H1 (cell line): Measurements from ENCODE around the gene PPP2R2C. TPM values are rescaled to one million over a fixed set of nuclear protein-coding genes. Genes with fewer than 3 reads are reported as not detected.

Source experiments
- TAF1 ChIP-seq: IDR thresholded peaks from 2 replicates; pipeline ENCODE4 v1.6.1; 2011; ENCODE audit warnings: mild to moderate bottlenecking, low read depth, low read length
- polyA plus RNA-seq, 7 experiments: library from polyadenylated mRNA; depleted of rRNA in 3 of 7; stranded (reverse) in 5 of 7; unstranded in 2 of 7; fragments of >200 nt in 5 of 7; fragments of 200-250 nt in 2 of 7; gene quantifications; 1 replicate in 5 of 7; 2 replicates in 1 of 7; 4 replicates in 1 of 7; pipeline versions ENCODE4 v1.2.1 to v1.2.3, GENCODE V29; 2011 to 2013; ENCODE audit warnings: missing spikeins in 2 of 7, mixed read lengths in 2 of 7
- total RNA-seq: library from RNA; stranded (reverse); fragmentation: NEBNext Ultra II Directional; extraction: Animal tissue kit (Norgen Biotek cat#: 25700); gene quantifications from 2 replicates; pipeline ENCODE4 v1.2.1, GENCODE V29; 2021

PPP2R2C gene
- total and polyA plus RNA-seq, 2 of the 8 experiments (the other 6 are each of a cell fraction or from before 2014, with no cell fraction given), result 6.4 TPM

GRCh38 chr4:6287017-6287788, 185.2 kb downstream of the PPP2R2C start (continued):
- no peak for TF ChIP-seq TAF1
